SK-N-SH treated with all-trans-retinoic acid at 6 μM for 48 hours (cell line): ENCODE data around the gene VPS11.

Experiments
- ARNTL ChIP-seq: fragments of 450-650 bp; formaldehyde crosslinking; IDR thresholded peaks from 2 replicates; pipeline ENCODE4 v1.5.0; 2020; ENCODE audit warnings: low read depth, mild to moderate bottlenecking, moderate library complexity, borderline replicate concordance
- CSDC2 ChIP-seq: fragments of 250-450 bp; sonication (Bioruptor Pico); IDR thresholded peaks from 2 replicates; pipeline ENCODE4 v1.5.0; 2020; ENCODE audit warnings: mild to moderate bottlenecking, moderate library complexity
- ESRRG ChIP-seq: fragments of 250-450 bp; sonication (Bioruptor Pico); IDR thresholded peaks from 2 replicates; pipeline ENCODE4 v1.6.1; 2021; ENCODE audit warnings: mild to moderate bottlenecking
- OSR1 ChIP-seq: fragments of 250-450 bp; sonication (Bioruptor Pico); IDR thresholded peaks from 2 replicates; pipeline ENCODE4 v1.8.0; 2022; ENCODE audit warnings: moderate library complexity, mild to moderate bottlenecking, inconsistent platforms
- RARB ChIP-seq: fragments of 250-450 bp; sonication (Bioruptor Pico); IDR thresholded peaks from 2 replicates; pipeline ENCODE4 v1.8.0; 2021; ENCODE audit warnings: mild to moderate bottlenecking, moderate library complexity
- SNAI2 ChIP-seq: fragments of 250-450 bp; sonication (Bioruptor Pico); IDR thresholded peaks from 2 replicates; pipeline ENCODE4 v1.5.0; 2020; ENCODE audit warnings: mild to moderate bottlenecking, moderate library complexity
- TCF4 ChIP-seq: fragments of 250-450 bp; sonication (Bioruptor Pico); IDR thresholded peaks from 2 replicates; pipeline ENCODE4 v1.8.0; 2021; ENCODE audit warnings: mild to moderate bottlenecking, moderate library complexity, borderline replicate concordance
- TOX ChIP-seq: fragments of 250-450 bp; sonication (Bioruptor Pico); IDR thresholded peaks from 2 replicates; pipeline ENCODE4 v1.8.0; 2021; ENCODE audit warnings: mild to moderate bottlenecking, moderate library complexity, borderline replicate concordance
- ZFP3 ChIP-seq: fragments of 250-450 bp; sonication (Bioruptor Pico); IDR thresholded peaks from 2 replicates; pipeline ENCODE4 v1.5.0; 2020; ENCODE audit warnings: mild to moderate bottlenecking, moderate library complexity
- ZFP30 ChIP-seq: fragments of 450-650 bp; formaldehyde crosslinking; IDR thresholded peaks from 2 replicates; pipeline ENCODE4 v1.5.0; 2022; ENCODE audit warnings: mild to moderate bottlenecking, moderate library complexity
- ZNF8 ChIP-seq: fragments of 450-650 bp; formaldehyde crosslinking; IDR thresholded peaks from 2 replicates; pipeline ENCODE4 v1.5.0; 2020; ENCODE audit warnings: mild to moderate bottlenecking, moderate library complexity
- TF ChIP-seq, protein P1 (sequence below): fragments of 250-450 bp; sonication (Bioruptor Pico); IDR thresholded peaks from 2 replicates; pipeline ENCODE4 v1.5.1; 2020; ENCODE audit warnings: low read depth, mild to moderate bottlenecking, moderate library complexity
- TF ChIP-seq, protein P2 (sequence below): fragments of 250-450 bp; sonication (Bioruptor Pico); IDR thresholded peaks from 2 replicates; pipeline ENCODE4 v1.8.0; 2020; ENCODE audit warnings: mild to moderate bottlenecking, moderate library complexity, borderline replicate concordance

DNA sequence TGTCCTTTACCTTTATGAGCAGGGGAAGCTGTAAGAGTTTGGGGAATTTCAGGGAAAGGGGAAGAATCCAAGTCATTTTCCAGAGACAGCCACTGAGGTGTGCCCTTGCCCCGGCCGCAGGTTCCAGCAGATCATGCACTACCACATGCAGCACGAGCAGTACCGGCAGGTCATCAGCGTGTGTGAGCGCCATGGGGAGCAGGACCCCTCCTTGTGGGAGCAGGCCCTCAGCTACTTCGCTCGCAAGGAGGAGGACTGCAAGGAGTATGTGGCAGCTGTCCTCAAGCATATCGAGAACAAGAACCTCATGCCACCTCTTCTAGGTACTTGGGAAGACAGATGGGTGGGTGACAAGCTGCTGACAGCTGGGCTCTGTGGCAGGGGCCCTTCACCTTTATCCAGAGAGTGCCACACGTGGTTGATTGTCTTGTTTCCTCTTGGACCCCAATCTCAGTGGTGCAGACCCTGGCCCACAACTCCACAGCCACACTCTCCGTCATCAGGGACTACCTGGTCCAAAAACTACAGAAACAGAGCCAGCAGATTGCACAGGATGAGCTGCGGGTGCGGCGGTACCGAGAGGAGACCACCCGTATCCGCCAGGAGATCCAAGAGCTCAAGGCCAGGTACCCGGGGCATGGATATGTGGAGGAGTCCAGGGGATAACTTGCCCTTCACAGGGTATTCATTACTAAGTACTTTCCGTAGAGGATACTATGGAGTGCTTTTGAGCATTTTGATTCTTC lies 11.2 kb downstream of the VPS11 start:
- TF ChIP-seq ESRRG (CRISPR knock-in tag) (no peak), TCF4 (CRISPR knock-in tag) (no peak), CSDC2 (no peak), OSR1 (CRISPR knock-in tag) (no peak), SNAI2 (no peak), RARB (CRISPR knock-in tag) (no peak), ZNF8 (CRISPR knock-in tag) (no peak), ARNTL (CRISPR knock-in tag) (no peak), ZFP30 (CRISPR knock-in tag) (no peak), TOX (CRISPR knock-in tag) (no peak), ZFP3 (CRISPR knock-in tag) (no peak)
- TF ChIP-seq, protein P1, sequence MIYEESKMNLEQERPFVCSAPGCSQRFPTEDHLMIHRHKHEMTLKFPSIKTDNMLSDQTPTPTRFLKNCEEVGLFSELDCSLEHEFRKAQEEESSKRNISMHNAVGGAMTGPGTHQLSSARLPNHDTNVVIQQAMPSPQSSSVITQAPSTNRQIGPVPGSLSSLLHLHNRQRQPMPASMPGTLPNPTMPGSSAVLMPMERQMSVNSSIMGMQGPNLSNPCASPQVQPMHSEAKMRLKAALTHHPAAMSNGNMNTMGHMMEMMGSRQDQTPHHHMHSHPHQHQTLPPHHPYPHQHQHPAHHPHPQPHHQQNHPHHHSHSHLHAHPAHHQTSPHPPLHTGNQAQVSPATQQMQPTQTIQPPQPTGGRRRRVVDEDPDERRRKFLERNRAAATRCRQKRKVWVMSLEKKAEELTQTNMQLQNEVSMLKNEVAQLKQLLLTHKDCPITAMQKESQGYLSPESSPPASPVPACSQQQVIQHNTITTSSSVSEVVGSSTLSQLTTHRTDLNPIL (CRISPR knock-in tag): no peak
- TF ChIP-seq, protein P2, sequence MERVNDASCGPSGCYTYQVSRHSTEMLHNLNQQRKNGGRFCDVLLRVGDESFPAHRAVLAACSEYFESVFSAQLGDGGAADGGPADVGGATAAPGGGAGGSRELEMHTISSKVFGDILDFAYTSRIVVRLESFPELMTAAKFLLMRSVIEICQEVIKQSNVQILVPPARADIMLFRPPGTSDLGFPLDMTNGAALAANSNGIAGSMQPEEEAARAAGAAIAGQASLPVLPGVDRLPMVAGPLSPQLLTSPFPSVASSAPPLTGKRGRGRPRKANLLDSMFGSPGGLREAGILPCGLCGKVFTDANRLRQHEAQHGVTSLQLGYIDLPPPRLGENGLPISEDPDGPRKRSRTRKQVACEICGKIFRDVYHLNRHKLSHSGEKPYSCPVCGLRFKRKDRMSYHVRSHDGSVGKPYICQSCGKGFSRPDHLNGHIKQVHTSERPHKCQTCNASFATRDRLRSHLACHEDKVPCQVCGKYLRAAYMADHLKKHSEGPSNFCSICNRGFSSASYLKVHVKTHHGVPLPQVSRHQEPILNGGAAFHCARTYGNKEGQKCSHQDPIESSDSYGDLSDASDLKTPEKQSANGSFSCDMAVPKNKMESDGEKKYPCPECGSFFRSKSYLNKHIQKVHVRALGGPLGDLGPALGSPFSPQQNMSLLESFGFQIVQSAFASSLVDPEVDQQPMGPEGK (CRISPR knock-in tag): no peak
